Right ventricle myocardium superior (tissue), 1 donor: ENCODE results near the gene CD101. TPM values are rescaled to one million over a fixed set of nuclear protein-coding genes. Genes with fewer than 3 reads are reported as not detected.
"Not testable (repeated sequence)": the region's sequence is repeated elsewhere in the genome, so short reads cannot be mapped to it uniquely, and the experiment has no call there.

Experiments
- ATAC-seq: fragments of 200-7000 bp; cut with Tn5 transposase; one replicate; pipeline ENCODE4 v1.9.1; 2020; ENCODE audit warnings: mild to moderate bottlenecking; ENCODE audit not compliant: poor library complexity
- DNase-seq: peaks from one replicate; pipeline ENCODE4 v3.0.0-alpha.2; 2020
- intact Hi-C: fragments of 100-400 bp; cut with DNase I; formaldehyde crosslinking; loops from one replicate; pipeline ENCODE4 v1.11.2; 2022
- long read RNA-seq: library from polyadenylated mRNA; unstranded; transcript quantifications from one replicate; pipeline ENCODE4 v2.0.0, GENCODE V29; 2021
- total RNA-seq: library from RNA; stranded (reverse); fragmentation: NEBNext Ultra II Directional; extraction: Animal tissue kit (Norgen Biotek cat#: 25700); gene quantifications from one replicate; pipeline ENCODE4 v1.2.1, GENCODE V29; 2021
- donor health status: DM: no; HTN: yes; CAD: no; lungs with severe emphysema.

Gene CD101, protein sequence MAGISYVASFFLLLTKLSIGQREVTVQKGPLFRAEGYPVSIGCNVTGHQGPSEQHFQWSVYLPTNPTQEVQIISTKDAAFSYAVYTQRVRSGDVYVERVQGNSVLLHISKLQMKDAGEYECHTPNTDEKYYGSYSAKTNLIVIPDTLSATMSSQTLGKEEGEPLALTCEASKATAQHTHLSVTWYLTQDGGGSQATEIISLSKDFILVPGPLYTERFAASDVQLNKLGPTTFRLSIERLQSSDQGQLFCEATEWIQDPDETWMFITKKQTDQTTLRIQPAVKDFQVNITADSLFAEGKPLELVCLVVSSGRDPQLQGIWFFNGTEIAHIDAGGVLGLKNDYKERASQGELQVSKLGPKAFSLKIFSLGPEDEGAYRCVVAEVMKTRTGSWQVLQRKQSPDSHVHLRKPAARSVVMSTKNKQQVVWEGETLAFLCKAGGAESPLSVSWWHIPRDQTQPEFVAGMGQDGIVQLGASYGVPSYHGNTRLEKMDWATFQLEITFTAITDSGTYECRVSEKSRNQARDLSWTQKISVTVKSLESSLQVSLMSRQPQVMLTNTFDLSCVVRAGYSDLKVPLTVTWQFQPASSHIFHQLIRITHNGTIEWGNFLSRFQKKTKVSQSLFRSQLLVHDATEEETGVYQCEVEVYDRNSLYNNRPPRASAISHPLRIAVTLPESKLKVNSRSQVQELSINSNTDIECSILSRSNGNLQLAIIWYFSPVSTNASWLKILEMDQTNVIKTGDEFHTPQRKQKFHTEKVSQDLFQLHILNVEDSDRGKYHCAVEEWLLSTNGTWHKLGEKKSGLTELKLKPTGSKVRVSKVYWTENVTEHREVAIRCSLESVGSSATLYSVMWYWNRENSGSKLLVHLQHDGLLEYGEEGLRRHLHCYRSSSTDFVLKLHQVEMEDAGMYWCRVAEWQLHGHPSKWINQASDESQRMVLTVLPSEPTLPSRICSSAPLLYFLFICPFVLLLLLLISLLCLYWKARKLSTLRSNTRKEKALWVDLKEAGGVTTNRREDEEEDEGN
- 1.0 TPM for total RNA-seq
- long read RNA-seq, result 0 reads

DNA sequence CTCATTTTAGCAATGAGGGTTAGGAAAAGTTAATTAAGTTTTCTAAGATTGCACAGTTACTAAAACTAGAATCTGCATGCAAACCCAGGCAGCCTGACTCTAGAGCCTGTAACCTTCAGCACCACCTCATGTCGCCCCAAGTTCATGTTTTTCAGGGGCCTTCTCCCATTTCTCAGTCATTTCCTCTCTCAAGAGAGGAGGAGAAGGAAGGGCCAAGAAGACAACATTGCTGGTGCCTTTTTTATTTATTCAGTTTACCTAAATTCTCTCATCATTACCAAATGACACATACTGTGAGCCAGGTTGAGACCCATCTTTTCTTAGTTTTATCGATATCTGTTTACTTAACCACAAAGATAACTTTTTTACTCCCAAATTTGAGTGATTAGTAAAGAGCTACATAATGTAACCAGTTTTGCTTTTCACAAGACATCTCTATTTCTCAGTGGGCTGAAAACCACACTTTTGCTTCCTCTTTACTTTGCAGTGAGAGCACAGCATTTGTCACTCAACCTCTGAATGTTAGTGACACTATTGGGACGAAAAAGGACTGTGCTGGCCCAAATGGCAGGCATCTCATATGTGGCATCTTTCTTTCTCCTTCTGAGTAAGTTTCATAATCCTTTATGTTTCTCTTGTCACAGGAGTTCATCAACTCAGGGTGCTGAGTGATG is at the start of gene CD101:
TSS of gene CD101 (plus strand) at position 507 of the 674 bp plus-strand sequence. CDS start at position 565, 58 bp downstream.
- ATAC-seq (no peak), DNase-seq (no peak)
- intact Hi-C loops, result no loop called here

GRCh38 chr1:116952738-116953275 is 48.8 kb upstream of the CD101 start:
- ATAC-seq, result no peak
- intact Hi-C loops, result no loop called here
- DNase-seq, result no peak

DNA sequence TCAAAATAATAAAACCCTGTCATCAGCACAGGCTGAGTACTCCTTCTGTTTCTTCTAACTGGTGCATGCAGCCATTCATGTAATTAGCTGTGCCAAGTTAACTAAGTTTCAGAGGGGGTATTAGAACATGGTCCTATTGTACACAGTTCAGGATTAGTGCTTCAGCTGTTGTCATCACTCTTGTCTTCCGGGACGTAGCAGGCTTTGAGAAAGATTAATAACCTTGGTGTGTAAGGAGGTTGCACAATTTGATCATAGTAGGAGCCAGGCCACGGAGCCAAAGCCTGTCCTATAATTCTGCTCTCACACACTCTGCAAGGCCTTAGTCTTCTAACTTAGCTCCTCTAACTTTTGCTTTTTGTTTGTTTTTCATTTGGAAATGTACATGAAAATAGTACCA is 47.1 kb upstream of the CD101 start:
- ATAC-seq, result peak; percentile 71
- DNase-seq, result peak; percentile 67
- intact Hi-C loops, result no loop called here

DNA sequence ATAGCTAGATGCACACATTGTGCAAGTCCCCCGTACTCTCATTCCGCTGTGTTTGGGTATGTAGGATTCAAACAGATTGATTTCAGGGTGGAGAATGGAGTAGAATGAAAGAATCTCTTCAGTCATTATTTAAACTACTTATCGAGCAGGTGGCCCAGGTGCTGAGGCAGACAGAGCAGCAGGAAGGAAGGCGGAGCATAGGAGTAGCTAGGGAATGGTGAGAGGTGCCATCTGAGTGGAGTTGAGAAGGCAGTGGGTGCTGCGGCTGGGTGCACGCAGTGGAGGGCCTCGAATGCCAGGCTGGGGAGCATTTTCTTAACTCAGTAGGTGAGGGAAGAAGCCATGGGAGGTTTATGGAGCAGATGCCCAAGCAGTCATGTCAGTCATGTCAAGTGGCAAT is 45.2 kb upstream of the CD101 start:
- ATAC-seq (no peak), DNase-seq (no peak)
- intact Hi-C loops, result no loop called here

DNA sequence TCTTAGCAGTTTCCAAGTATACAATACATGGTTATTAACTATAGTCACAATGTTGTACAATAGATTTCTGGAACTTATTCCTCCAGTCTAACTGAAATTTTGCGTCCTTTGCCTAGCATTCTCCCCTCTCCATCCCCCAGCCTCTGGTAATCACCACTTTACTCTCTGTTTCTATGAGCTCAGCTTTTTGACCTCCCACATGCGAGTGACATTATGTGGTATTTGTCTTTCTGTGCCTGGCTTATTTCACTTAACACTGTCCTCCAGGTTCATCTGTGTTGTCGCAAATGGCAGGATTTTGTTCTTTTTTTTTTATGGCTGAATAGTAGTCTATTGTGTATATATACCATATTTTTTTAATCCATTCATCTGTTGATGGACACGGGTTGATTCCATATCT is 43.9 kb upstream of the CD101 start:
- ATAC-seq (peak; percentile 21), DNase-seq (no peak)
- intact Hi-C loops, result no loop called here

GRCh38 chr1:116958110-116958509 is 43.5 kb upstream of the CD101 start:
- no peak for ATAC-seq

DNA sequence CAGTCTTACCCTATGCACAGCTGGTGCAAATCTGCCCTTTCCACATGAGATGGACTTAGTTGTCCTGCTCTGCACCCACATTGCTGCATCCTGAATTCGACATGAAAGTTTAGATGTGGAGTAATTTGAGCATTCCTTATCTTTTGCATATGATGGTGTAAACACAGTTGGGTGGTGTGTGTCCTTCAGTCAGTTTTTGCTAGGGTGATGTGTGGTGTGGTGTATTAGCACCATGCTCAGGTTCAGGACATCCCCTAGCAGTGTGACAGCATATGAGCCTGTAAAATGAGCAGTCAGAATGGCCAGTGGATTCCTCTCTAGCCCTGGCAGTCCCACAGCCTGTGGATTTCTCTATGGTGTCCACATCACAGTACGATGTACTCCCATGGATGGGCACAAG is 42.6 kb upstream of the CD101 start:
- no peak for DNase-seq
- intact Hi-C loops, result no loop called here
- no peak for ATAC-seq

More at GRCh38 chr1:116958110-116958509, 43.5 kb upstream of the CD101 start:
- DNase-seq, result no peak
- intact Hi-C loops, result no loop called here

GRCh38 chr1:116961606-116962005 is 40.0 kb upstream of the CD101 start:
- no peak for ATAC-seq
- intact Hi-C loops, result no loop called here
- no peak for DNase-seq

DNA sequence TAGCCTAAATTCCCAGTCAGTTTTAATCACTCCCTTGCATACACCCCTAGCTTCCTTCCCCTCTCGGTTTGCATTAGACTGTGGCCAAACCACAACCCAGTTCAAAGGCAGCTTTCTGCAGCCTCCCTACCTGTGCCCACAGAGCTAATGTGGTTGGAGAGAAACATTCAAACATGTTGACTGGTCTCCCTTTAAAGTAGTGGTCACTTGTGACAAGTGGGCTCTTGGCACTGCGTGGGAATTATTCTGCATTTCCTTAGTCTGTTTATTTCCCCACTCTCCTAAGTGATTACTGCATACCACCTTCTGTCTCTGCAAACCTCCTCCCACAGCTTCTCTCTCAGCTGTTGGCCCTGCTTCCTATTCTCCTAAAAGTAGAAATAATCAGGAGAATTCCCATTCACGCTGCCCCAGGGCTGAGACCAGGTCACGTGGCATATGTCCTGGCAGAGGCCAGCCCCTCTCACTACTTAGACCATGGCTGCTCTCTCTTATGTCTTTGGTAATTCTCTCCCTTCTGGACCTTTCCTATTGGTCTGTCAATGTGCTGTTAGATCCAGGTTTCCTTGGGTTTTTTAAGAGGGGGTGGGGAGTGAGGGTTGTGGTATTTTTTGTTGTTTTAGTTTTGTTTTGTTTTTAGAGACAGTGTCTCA is 38.4 kb upstream of the CD101 start:
- DNase-seq (no peak), ATAC-seq (peak; percentile 12)
- intact Hi-C loops, result no loop called here

GRCh38 chr1:116966791-116967190 is 34.8 kb upstream of the CD101 start:
- DNase-seq, result no peak
- intact Hi-C loops, result no loop called here
- no peak for ATAC-seq

DNA sequence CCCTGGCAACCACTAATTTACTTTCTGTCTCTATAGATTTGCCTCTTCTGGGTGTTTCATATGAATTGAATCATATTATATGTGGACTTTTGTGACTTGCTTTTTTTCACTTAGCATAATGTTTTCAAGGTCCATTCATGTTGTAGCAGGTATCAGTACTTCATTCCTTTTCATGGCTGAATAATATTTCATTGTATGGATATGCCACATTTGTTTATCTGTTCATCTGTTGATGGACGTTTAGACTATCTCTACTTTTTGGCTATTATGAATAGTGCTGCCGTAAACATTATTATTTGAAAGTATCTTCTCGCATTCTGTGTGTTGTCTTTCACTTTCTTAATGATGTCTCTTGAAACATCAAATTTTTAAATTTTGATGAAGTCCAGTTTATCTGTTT is 32.8 kb upstream of the CD101 start:
- intact Hi-C loops, result no loop called here
- no peak for DNase-seq
- ATAC-seq, result no peak

GRCh38 chr1:116971258-116971860 is 30.2 kb upstream of the CD101 start:
- ATAC-seq (peak; percentile 55), DNase-seq (no peak)
- intact Hi-C loops, result no loop called here

DNA sequence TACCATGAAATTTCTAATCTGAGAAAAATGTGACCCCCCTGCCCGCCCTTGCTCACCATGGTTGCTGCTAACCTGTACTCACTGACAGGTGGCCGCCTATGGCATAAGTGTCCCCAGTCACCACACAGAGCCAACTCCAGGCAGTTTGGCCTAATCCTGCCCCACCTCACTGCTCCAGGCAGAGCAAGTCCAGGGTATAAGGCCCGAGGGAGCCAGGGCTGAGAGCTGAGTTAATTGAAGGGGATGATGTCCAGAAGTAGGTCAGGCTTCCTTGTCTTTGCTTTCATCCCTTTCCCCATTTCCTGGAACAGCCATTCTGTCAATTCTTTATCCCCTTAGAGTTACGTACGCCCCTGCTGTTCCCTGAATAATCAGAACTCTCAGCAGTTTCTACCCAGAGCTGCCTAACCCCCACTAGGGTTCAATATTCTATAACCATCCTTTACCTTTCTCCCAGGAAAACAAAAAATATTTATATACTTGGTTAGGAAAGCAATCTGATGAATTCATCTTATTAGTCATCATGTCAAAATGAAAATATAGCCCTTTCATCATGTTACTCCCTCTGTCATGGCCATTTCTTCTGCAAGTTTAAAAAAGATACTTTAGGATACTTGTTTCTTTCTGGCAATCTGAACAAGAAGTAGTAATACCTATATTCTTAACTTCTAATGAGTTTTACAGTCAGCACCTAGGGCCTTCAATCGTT is 29.4 kb upstream of the CD101 start:
- DNase-seq (no peak), ATAC-seq (peak; percentile 71)
- intact Hi-C loops, result no loop called here

DNA sequence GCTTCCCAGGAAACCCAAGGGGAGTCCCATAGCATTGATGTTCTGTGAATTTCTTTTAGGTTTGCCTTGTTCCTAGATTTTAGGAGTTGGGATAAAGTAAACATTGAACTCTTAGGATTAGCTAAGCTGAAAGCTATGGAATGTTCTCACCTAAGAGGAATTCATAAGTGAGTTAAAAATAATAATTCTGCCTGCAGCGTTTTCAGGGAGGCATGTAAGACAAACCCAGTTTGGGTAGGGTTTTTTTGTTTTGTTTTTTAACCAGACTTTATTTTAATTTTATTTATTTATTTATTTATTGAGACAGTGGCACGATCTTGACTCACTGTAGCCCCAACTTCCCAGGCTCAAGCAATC is 28.9 kb upstream of the CD101 start:
- peak; percentile 12 for ATAC-seq
- no peak for DNase-seq
- intact Hi-C loops, result no loop called here

- DNase-seq, intact Hi-C loops, ATAC-seq: not testable (repeated sequence)
Observed at GRCh38 chr1:116980309-116980708, 21.3 kb upstream of the CD101 start.

- DNase-seq, result no peak
- no peak for ATAC-seq
- intact Hi-C loops, result no loop called here
Observed at GRCh38 chr1:116981521-116982037, 20.0 kb upstream of the CD101 start.

GRCh38 chr1:116982319-116983004 is 19.1 kb upstream of the CD101 start:
- no peak for DNase-seq
- intact Hi-C loops, result no loop called here
- peak; percentile 23 for ATAC-seq
